Ovary (tissue), 9 donors: ENCODE measurements around the gene NSL1. TPM values are rescaled to one million over a fixed set of nuclear protein-coding genes. Genes with fewer than 3 reads are reported as not detected.

ENCODE experiments used
- DNase-seq, 5 donors: peaks; one replicate each; pipeline ENCODE4 v3.0.0-alpha.2; 2019 to 2020
- H3K27ac ChIP-seq, 2 donors: fragments of 200-600 bp; one replicate each; pipeline versions ENCODE4 v1.5.1 to v1.8.0; 2019 to 2022
- H3K27me3 ChIP-seq: fragments of 200-600 bp; one replicate; pipeline ENCODE4 v1.8.0; 2022
- H3K36me3 ChIP-seq: fragments of 200-600 bp; sonication (generic); one replicate; pipeline ENCODE4 v1.5.1; 2019
- H3K4me1 ChIP-seq: one replicate; pipeline ENCODE4 v1.8.1; 2013; ENCODE audit warnings: mild to moderate bottlenecking, moderate library complexity; ENCODE audit not compliant: insufficient read depth
- H3K4me3 ChIP-seq: fragments of 200-600 bp; sonication (generic); one replicate; pipeline ENCODE4 v1.5.1; 2017
- H3K9me3 ChIP-seq, 2 donors: fragments of 200-600 bp in 1 of 2; sonication (generic) in 1 of 2; one replicate each; pipeline versions ENCODE4 v1.5.1 to v1.8.1; 2013 to 2019; ENCODE audit warnings: mild to moderate bottlenecking in 1 of 2, moderate library complexity in 1 of 2
- EP300 ChIP-seq: sonication (generic); formaldehyde crosslinking; IDR thresholded peaks from one replicate; pipeline ENCODE4 v1.6.1; 2017; ENCODE audit warnings: antibody characterized with exemption
- POLR2A ChIP-seq: fragments of 450-650 bp; IDR thresholded peaks from one replicate; pipeline ENCODE4 v1.6.1; 2017; ENCODE audit warnings: antibody characterized with exemption, mild to moderate bottlenecking, moderate library complexity
- WGBS, 3 donors: extraction: QIAGEN DNeasy Blood & Tissue Kit in 1 of 3; methylation state at CpG; one replicate each; pipeline versions ENCODE4 v1.1.5 to v1.1.7; 2013 to 2017; 5-methylcytosine and 5-hydroxymethylcytosine counted together
- intact Hi-C, 4 donors: fragments of 100-400 bp; cut with DNase I; formaldehyde crosslinking; loops; one replicate each; pipeline versions ENCODE4 v1.11.0 to v1.15.1; 2022 to 2023
- polyA plus RNA-seq, 2 donors: library from polyadenylated mRNA; stranded (reverse); fragments of 200-250 nt in 1 of 2; fragments of 350-450 nt in 1 of 2; fragmentation: Illumina TruSeq in 1 of 2; extraction: RNeasy Lipid Tissue Mini Kit (QIAGEN cat#74804) in 1 of 2; gene quantifications; one replicate each; pipeline ENCODE4 v1.2.3, GENCODE V29; 2013 to 2014
- total RNA-seq, 7 donors: library from RNA; depleted of rRNA in 2 of 7; stranded (reverse); fragments of >200 nt in 2 of 7; fragmentation: NEBNext Ultra II Directional in 3 of 7; extraction: Animal tissue kit (Norgen Biotek cat#: 25700) in 3 of 7; gene quantifications; one replicate each; pipeline versions ENCODE4 v1.1.0 to v1.2.4, GENCODE V29; 2016 to 2023
- TF ChIP-seq, protein P1 (sequence below), 3 donors: fragments of 450-650 bp in 2 of 3; fragments of 200-600 bp in 1 of 3; IDR thresholded peaks; one replicate each; pipeline versions ENCODE4 v1.5.1 to v1.8.0; 2016 to 2022; ENCODE audit warnings: antibody characterized with exemption in 3 of 3, mild to moderate bottlenecking in 1 of 3
- donor health status: DM: no; HTN: no; CAD: no; lungs with moderate emphysema.
- donor health status: DM: no; HTN: no; CAD: no.
- donor health status: Bipolar disorder and iron deficiency.
- donor health status: DM: yes; HTN: yes; CAD: no.
- donor health status: DM: no; HTN: no; CAD: no.
- donor health status: DM: yes; HTN: yes; CAD: no.

Gene NSL1
- total and polyA plus RNA-seq, 9 donors: 17.2 to 35.2 (median 29.1) TPM

DNA sequence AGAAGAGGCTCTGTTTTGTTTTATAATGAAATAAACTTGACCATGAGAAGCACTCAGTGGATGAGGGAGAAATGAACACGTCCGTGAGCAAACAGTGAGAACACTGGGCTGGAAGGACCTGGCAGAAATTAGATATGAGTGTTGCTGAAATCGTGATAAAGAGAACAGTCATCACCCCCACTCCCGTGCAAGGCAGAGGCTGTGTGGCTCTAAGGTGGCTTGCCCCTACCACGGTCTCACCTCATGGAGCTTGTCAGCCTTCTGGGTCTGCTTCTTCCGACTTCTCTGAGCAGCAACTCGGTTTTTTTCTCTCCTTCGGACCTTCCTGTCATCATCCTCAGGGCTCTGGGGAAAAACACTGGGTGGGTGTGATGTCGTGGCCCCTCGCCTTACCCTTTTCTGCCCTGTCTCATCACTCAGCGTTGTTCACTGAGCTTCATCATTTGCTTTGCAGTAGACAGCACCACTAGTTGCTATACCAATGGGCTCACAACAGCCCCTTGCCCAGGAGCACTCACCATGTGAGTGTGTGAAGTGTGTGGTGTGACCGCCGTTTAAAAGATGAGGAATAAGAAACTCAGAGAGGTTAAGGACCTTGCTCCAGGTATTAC is 94.8 kb downstream of the NSL1 start:
- intact Hi-C loops: no loop called here
- Histone ChIP-seq H3K36me3 (no peaks in the 10 kb centered on the region), H3K4me3 (no peak overlapping the region), H3K27ac (no peak overlapping the region), H3K4me1 (peaks cover 4% of the 10 kb centered on the region), H3K9me3 (no peaks in the 10 kb centered on the region), H3K27me3 (no peaks in the 10 kb centered on the region)
- DNase-seq: no peak
- TF ChIP-seq EP300: no peak
- TF ChIP-seq POLR2A: no peak
- TF ChIP-seq, protein P1, sequence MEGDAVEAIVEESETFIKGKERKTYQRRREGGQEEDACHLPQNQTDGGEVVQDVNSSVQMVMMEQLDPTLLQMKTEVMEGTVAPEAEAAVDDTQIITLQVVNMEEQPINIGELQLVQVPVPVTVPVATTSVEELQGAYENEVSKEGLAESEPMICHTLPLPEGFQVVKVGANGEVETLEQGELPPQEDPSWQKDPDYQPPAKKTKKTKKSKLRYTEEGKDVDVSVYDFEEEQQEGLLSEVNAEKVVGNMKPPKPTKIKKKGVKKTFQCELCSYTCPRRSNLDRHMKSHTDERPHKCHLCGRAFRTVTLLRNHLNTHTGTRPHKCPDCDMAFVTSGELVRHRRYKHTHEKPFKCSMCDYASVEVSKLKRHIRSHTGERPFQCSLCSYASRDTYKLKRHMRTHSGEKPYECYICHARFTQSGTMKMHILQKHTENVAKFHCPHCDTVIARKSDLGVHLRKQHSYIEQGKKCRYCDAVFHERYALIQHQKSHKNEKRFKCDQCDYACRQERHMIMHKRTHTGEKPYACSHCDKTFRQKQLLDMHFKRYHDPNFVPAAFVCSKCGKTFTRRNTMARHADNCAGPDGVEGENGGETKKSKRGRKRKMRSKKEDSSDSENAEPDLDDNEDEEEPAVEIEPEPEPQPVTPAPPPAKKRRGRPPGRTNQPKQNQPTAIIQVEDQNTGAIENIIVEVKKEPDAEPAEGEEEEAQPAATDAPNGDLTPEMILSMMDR (IDR thresholded peaks at IDR 0.05): no peak
- 74 to 80% (median 75%) methylated on average over 13 of the region's 13 CpGs for WGBS, 3 donors

DNA sequence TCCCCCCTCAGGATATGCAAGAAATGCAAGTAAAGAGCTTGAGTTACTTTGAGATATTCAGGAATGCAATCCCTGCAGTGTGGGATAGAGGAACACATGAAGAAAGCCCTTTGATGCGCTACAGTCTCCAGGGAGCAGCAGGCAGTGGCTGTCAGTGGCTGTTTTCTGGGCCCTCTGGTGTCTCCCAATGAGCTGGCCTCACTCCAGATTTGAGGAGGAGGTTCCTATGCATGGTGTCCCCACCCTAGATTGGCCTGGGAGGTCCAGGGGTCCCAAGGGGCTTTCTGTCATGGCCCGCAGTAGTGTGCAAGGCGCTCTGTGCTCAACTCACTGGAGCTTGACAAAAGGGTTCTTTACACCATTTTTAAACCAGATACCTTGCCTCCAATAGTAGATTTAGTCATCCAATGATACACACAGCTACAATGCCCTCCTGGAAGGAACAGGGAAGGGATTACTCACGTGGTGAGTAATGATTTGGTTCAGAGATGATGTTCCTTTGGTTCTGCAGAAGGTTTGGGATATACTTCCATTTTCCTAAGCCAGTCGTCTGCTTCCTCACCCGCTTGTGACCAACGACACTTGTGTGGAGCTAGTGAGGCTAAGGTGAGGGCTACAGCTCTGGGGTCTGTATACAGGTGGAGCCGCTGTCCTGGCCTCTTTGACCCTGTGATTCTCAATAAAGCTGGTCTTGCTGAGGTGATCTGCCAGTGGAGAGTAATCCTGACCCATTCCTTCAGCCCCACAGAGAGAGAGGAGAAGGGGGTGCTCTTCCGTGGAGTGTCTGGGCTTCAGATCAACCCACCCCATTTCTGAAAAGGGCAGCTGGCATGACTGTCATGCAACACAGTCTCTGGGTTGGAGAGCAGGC is 98.6 kb downstream of the NSL1 start:
- H3K27me3 ChIP-seq: no peaks in the 10 kb centered on the region
- intact Hi-C loops: no loop called here

DNA sequence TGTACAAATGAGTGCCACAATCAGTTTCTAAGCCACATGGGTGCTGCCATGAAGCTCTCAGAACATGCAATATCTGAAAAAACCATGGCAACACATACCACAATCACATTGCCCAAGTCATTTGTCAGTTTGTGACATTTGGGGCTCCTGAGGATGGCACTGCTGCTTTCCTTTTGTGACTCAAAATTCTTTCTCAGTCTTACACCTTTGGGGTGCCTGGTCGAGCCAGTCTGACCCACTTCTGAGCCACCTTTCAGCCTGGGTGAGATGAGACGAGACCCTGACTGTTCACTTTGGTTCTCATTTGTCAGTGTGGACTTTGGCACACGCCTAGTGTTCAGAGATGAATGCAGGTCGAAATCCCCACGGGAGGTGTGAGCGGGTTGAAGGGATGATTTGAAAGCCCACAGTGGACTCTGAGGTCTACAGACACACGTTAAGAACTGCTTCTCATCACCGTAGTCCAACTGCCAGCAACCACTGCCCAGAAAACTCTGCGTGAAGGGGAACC is 100.0 kb downstream of the NSL1 start:
- H3K27me3 ChIP-seq: no peaks in the 10 kb centered on the region
- intact Hi-C loops: no loop called here
- DNase-seq: no peak
- no peaks in the 10 kb centered on the region for H3K36me3 ChIP-seq
- TF ChIP-seq, protein P1 (IDR thresholded peaks at IDR 0.05): no peak
- TF ChIP-seq EP300 (no peak), POLR2A (no peak)
- no peak overlapping the region for H3K4me3 ChIP-seq
- H3K4me1 ChIP-seq: no peaks in the 10 kb centered on the region
- no peak overlapping the region for H3K27ac ChIP-seq
- WGBS, 3 donors: 81 to 90% (median 83%) methylated on average over 9 of the region's 9 CpGs
- H3K9me3 ChIP-seq: no peaks in the 10 kb centered on the region

More for the DNA sequence above, 98.6 kb downstream of the NSL1 start:
- 88 to 93% (median 91%) methylated on average over 9 of the region's 9 CpGs for WGBS, 3 donors
- Histone ChIP-seq H3K4me3 (no peak overlapping the region), H3K27ac (no peak overlapping the region), H3K9me3 (no peaks in the 10 kb centered on the region), H3K36me3 (no peaks in the 10 kb centered on the region), H3K4me1 (no peaks in the 10 kb centered on the region)
- DNase-seq: no peak
- no peak for TF ChIP-seq EP300
- no peak for TF ChIP-seq POLR2A
- TF ChIP-seq, protein P1 (IDR thresholded peaks at IDR 0.05): no peak

DNA sequence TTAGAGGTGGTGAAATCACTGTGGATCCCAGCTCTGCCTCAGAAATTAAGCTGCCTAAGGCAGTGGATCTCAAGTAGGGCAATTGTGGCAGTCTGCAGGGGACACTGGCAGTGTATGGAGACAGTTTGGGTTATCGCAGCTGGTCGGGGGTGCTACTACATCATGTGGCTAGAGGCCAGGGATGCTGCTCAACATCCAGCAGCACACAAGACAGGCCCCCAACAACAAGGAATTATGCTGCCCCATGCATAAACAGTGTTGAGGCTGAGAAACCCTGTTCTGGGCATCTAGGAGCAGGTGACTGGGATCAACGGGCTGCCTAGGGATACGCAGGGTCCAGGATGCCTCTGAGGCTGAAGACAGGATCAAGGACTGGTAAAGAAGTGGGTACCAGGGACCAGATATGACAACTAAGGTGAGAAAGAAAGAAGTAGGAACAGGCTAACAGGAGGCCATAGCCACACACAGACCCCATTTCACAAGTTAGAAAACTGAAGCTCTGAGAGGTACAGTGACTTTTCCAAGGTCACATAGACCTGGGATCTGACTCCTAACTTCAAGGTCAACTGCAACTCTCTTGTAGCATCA is 100.7 kb downstream of the NSL1 start:
- Histone ChIP-seq H3K36me3 (no peaks in the 10 kb centered on the region), H3K4me1 (no peaks in the 10 kb centered on the region), H3K27me3 (no peaks in the 10 kb centered on the region), H3K9me3 (no peaks in the 10 kb centered on the region), H3K4me3 (no peak overlapping the region), H3K27ac (no peak overlapping the region)
- DNase-seq: no peak
- no peak for TF ChIP-seq POLR2A
- no peak for TF ChIP-seq EP300
- TF ChIP-seq, protein P1 (IDR thresholded peaks at IDR 0.05): no peak
- WGBS, 3 donors: 79 to 83% (median 80%) methylated on average over 4 of the region's 4 CpGs
- intact Hi-C loops: no loop called here
